Effector CD4-positive, alpha-beta T cell (primary cell): ENCODE data around the gene AOC2.
"Not testable (repeated sequence)": the region's sequence is repeated elsewhere in the genome, so short reads cannot be mapped to it uniquely, and the experiment has no call there.

ENCODE experiments used
- DNase-seq: peaks from one replicate; pipeline ENCODE4 v3.0.0-alpha.2; 2020

Gene AOC2

GRCh38 chr17:42855048-42855596 is 10.7 kb downstream of the AOC2 start:
- DNase-seq, result no peak

GRCh38 chr17:42856093-42856492 is 11.7 kb downstream of the AOC2 start:
- not testable (repeated sequence) for DNase-seq

- not testable (repeated sequence) for DNase-seq
Measured at GRCh38 chr17:42856516-42856915, 12.1 kb downstream of the AOC2 start.

- no peak for DNase-seq
Measured at GRCh38 chr17:42857389-42857788, 13.0 kb downstream of the AOC2 start.

- DNase-seq, result no peak
Measured at GRCh38 chr17:42865638-42866094, 21.3 kb downstream of the AOC2 start.

GRCh38 chr17:42866216-42866615 is 21.8 kb downstream of the AOC2 start:
- DNase-seq, result no peak

- no peak for DNase-seq
Measured at GRCh38 chr17:42866631-42867575, 22.5 kb downstream of the AOC2 start.

GRCh38 chr17:42867694-42868261 is 23.4 kb downstream of the AOC2 start:
- not testable (repeated sequence) for DNase-seq

GRCh38 chr17:42868338-42868737 is 24.0 kb downstream of the AOC2 start:
- no peak for DNase-seq

- DNase-seq, result no peak
Measured at GRCh38 chr17:42871647-42872046, 27.3 kb downstream of the AOC2 start.

GRCh38 chr17:42872251-42872965 is 28.0 kb downstream of the AOC2 start:
- DNase-seq, result no peak

GRCh38 chr17:42873315-42873714 is 28.9 kb downstream of the AOC2 start:
- DNase-seq, result no peak

- DNase-seq, result not testable (repeated sequence)
Measured at GRCh38 chr17:42873932-42874695, 29.7 kb downstream of the AOC2 start.

- DNase-seq, result no peak
Measured at GRCh38 chr17:42877037-42877436, 32.7 kb downstream of the AOC2 start.

GRCh38 chr17:42878123-42878880 is 33.9 kb downstream of the AOC2 start:
- DNase-seq, result no peak

- DNase-seq, result no peak
Measured at GRCh38 chr17:42878924-42879595, 34.7 kb downstream of the AOC2 start.

GRCh38 chr17:42879596-42879985 is 35.2 kb downstream of the AOC2 start:
- DNase-seq, result no peak

- DNase-seq, result no peak
Measured at GRCh38 chr17:42880776-42881310, 36.5 kb downstream of the AOC2 start.

- not testable (repeated sequence) for DNase-seq
Measured at GRCh38 chr17:42881706-42882105, 37.3 kb downstream of the AOC2 start.

- no peak for DNase-seq
Measured at GRCh38 chr17:42882166-42882565, 37.8 kb downstream of the AOC2 start.
